Hepatocyte (in vitro differentiated cells): ENCODE data around the gene PNPLA1. TPM values are rescaled to one million over a fixed set of nuclear protein-coding genes. Genes with fewer than 3 reads are reported as not detected.

Experiments
- DNase-seq: peaks from one replicate; pipeline ENCODE4 v3.0.0-alpha.2; 2016; ENCODE audit warnings: low spot score
- H2AFZ ChIP-seq: fragments of 200-600 bp; sonication (generic); 2 replicates; pipeline ENCODE4 v1.6.0; 2016; ENCODE audit warnings: antibody characterized with exemption, mild to moderate bottlenecking
- H3K27ac ChIP-seq: fragments of 200-600 bp; sonication (generic); 2 replicates; pipeline ENCODE4 v1.5.1; 2016; ENCODE audit warnings: mild to moderate bottlenecking
- H3K27me3 ChIP-seq: fragments of 200-600 bp; sonication (generic); 2 replicates; pipeline ENCODE4 v1.6.1; 2016
- H3K36me3 ChIP-seq: fragments of 200-600 bp; sonication (generic); replicated peaks from 2 replicates; pipeline ENCODE4 v1.5.1; 2016; ENCODE audit warnings: low read depth; ENCODE audit not compliant: insufficient read depth
- H3K4me1 ChIP-seq: fragments of 200-600 bp; sonication (generic); 2 replicates; pipeline ENCODE4 v1.5.1; 2016; ENCODE audit warnings: mild to moderate bottlenecking, moderate library complexity; ENCODE audit not compliant: insufficient read depth
- H3K4me2 ChIP-seq: fragments of 200-600 bp; sonication (generic); 2 replicates; pipeline ENCODE4 v1.6.0; 2016
- H3K4me3 ChIP-seq: fragments of 200-600 bp; sonication (generic); 2 replicates; pipeline ENCODE4 v1.5.1; 2016; ENCODE audit warnings: mild to moderate bottlenecking
- H3K79me2 ChIP-seq: fragments of 200-600 bp; sonication (generic); 2 replicates; pipeline ENCODE4 v1.6.0; 2017; ENCODE audit warnings: mild to moderate bottlenecking
- H3K9me2 ChIP-seq: fragments of 200-600 bp; sonication (generic); replicated peaks from 2 replicates; pipeline ENCODE4 v1.6.0; 2017; ENCODE audit warnings: mild to moderate bottlenecking; ENCODE audit not compliant: insufficient read depth
- H3K9me3 ChIP-seq: fragments of 200-600 bp; sonication (generic); 2 replicates; pipeline ENCODE4 v1.5.1; 2016; ENCODE audit warnings: low read depth, mild to moderate bottlenecking
- H4K20me1 ChIP-seq: fragments of 200-600 bp; sonication (generic); 2 replicates; pipeline ENCODE4 v1.6.0; 2016; ENCODE audit warnings: mild to moderate bottlenecking; ENCODE audit not compliant: insufficient read depth, poor library complexity, severe bottlenecking
- EZH2 ChIP-seq: fragments of 200-600 bp; sonication (generic); IDR thresholded peaks from 2 replicates; pipeline ENCODE4 v1.6.1; 2016; ENCODE audit warnings: antibody characterized with exemption, mild to moderate bottlenecking, borderline replicate concordance
- EZH2phosphoT487 ChIP-seq: fragments of 200-600 bp; sonication (generic); IDR thresholded peaks from one replicate; pipeline ENCODE4 v1.6.1; 2018; ENCODE audit warnings: antibody characterized with exemption, mild to moderate bottlenecking, low read depth, moderate library complexity; ENCODE audit not compliant: unreplicated experiment, severe bottlenecking
- WGBS: methylation state at CpG from one replicate; pipeline ENCODE4 v1.1.6; 2016; ENCODE audit warnings: low lambda C conversion rate; ENCODE audit errors: missing lambda C conversion rate; 5-methylcytosine and 5-hydroxymethylcytosine counted together
- polyA plus RNA-seq: library from polyadenylated mRNA; unstranded; fragments of >200 nt; fragmentation: Nextera tagmentation; extraction: Ambion mirVana; gene quantifications from 2 replicates; pipeline ENCODE4 v1.2.1, GENCODE V29; 2016
- total RNA-seq: library from RNA; depleted of rRNA; stranded (reverse); fragments of >200 nt; gene quantifications from 2 replicates; pipeline ENCODE4 v1.2.3, GENCODE V29; 2014
- TF ChIP-seq, protein P1 (sequence below): fragments of 200-600 bp; sonication (generic); IDR thresholded peaks from 2 replicates; pipeline ENCODE4 v1.5.1; 2016; ENCODE audit warnings: antibody characterized with exemption, mild to moderate bottlenecking; ENCODE audit not compliant: poor library complexity

Gene PNPLA1
- total and polyA plus RNA-seq, 2 experiments from 2014 or later: 0.48 to 0.57 TPM

DNA sequence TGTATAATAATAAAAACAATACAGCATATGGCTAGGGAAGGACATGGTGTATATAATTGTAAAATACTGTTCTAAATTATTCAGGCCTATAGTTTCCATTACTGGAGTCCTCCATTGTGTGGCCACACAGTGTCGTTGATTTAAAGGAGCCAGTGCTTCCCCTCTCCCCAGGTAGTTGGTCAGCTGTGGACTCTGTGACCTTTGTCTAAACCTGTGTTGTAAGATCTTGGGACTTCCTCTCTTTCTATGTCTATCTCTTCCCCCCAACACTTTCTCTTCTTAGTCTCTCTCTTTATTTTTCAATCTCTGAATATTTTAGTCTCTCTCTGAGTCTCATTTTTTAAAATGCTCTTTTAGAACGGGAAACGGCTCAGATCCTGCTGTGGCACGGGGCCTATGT, 37.7 kb upstream of the PNPLA1 start:
- Histone ChIP-seq H3K4me1 (peaks cover 10% of the 10 kb centered on the region), H3K4me2 (no peak overlapping the region), H3K27ac (no peak overlapping the region), H3K4me3 (no peak overlapping the region), H3K27me3 (no peaks in the 10 kb centered on the region), H2AFZ (no peak overlapping the region), H3K79me2 (no peaks in the 10 kb centered on the region), H3K9me2 (no peaks in the 10 kb centered on the region), H3K9me3 (no peaks in the 10 kb centered on the region), H3K36me3 (no peaks in the 10 kb centered on the region), H4K20me1 (peaks cover 7% of the 10 kb centered on the region)
- DNase-seq: no peak
- TF ChIP-seq, protein P1, sequence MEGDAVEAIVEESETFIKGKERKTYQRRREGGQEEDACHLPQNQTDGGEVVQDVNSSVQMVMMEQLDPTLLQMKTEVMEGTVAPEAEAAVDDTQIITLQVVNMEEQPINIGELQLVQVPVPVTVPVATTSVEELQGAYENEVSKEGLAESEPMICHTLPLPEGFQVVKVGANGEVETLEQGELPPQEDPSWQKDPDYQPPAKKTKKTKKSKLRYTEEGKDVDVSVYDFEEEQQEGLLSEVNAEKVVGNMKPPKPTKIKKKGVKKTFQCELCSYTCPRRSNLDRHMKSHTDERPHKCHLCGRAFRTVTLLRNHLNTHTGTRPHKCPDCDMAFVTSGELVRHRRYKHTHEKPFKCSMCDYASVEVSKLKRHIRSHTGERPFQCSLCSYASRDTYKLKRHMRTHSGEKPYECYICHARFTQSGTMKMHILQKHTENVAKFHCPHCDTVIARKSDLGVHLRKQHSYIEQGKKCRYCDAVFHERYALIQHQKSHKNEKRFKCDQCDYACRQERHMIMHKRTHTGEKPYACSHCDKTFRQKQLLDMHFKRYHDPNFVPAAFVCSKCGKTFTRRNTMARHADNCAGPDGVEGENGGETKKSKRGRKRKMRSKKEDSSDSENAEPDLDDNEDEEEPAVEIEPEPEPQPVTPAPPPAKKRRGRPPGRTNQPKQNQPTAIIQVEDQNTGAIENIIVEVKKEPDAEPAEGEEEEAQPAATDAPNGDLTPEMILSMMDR: no peak
- TF ChIP-seq EZH2phosphoT487 (no peak), EZH2 (no peak)
- WGBS: 86% methylated on average over 4 of the region's 4 CpGs

- Histone ChIP-seq H2AFZ (no peak overlapping the region), H3K79me2 (no peaks in the 10 kb centered on the region), H3K4me1 (no peaks in the 10 kb centered on the region), H3K36me3 (no peaks in the 10 kb centered on the region), H3K4me2 (no peak overlapping the region), H3K27ac (no peak overlapping the region), H3K4me3 (no peak overlapping the region), H3K9me3 (no peaks in the 10 kb centered on the region), H4K20me1 (no peaks in the 10 kb centered on the region), H3K9me2 (no peaks in the 10 kb centered on the region), H3K27me3 (no peaks in the 10 kb centered on the region)
- DNase-seq: no peak
- 63% methylated on average over 3 of the region's 3 CpGs for WGBS
- TF ChIP-seq EZH2 (no peak), EZH2phosphoT487 (no peak)
- TF ChIP-seq, protein P1: no peak
Observed at GRCh38 chr6:36235309-36235708, 34.6 kb upstream of the PNPLA1 start.

DNA sequence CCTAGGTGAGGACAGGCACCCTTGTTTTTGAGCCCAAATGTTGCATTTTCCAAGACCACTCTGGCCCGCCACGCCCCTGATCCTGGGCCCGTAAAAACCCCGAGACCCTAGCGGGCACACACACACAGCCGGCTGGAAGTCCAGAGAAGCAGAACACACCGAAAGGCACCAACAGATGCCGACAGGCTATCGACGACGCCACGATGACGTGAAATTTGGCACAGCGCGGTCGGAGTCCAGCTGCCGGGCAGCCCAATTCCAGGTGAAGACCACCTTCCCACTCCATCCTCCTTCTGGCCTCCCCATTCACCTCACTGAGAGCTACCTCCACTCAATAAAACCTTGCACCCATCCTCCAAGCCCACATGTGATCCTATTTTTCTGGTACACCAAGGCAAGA, 34.0 kb upstream of the PNPLA1 start:
- no peak for TF ChIP-seq EZH2phosphoT487
- no peak for TF ChIP-seq EZH2
- TF ChIP-seq, protein P1: no peak
- Histone ChIP-seq H4K20me1 (no peaks in the 10 kb centered on the region), H3K4me3 (no peak overlapping the region), H3K9me3 (no peaks in the 10 kb centered on the region), H3K9me2 (no peaks in the 10 kb centered on the region), H3K4me2 (no peak overlapping the region), H3K36me3 (no peaks in the 10 kb centered on the region), H2AFZ (no peak overlapping the region), H3K27me3 (no peaks in the 10 kb centered on the region), H3K4me1 (no peaks in the 10 kb centered on the region), H3K27ac (no peak overlapping the region), H3K79me2 (no peaks in the 10 kb centered on the region)
- DNase-seq: no peak
- WGBS: 94% methylated on average over 17 of the region's 17 CpGs

GRCh38 chr6:36239774-36240173, 30.1 kb upstream of the PNPLA1 start:
- Histone ChIP-seq H3K36me3 (no peaks in the 10 kb centered on the region), H3K79me2 (no peaks in the 10 kb centered on the region), H3K4me2 (no peak overlapping the region), H3K27ac (no peak overlapping the region), H2AFZ (no peak overlapping the region), H3K9me3 (no peaks in the 10 kb centered on the region), H3K27me3 (no peaks in the 10 kb centered on the region), H4K20me1 (no peaks in the 10 kb centered on the region), H3K4me1 (no peaks in the 10 kb centered on the region), H3K9me2 (no peaks in the 10 kb centered on the region), H3K4me3 (no peak overlapping the region)
- TF ChIP-seq EZH2: no peak
- TF ChIP-seq, protein P1: no peak
- TF ChIP-seq EZH2phosphoT487: no peak
- WGBS: 62% methylated on average over 5 of the region's 5 CpGs
- no peak for DNase-seq
